Activated CD8-positive, alpha-beta memory T cell treated with anti-CD3 and anti-CD28 coated beads for 4 hours (primary cell): ENCODE measurements around the gene EDA.
"Not testable (repeated sequence)": the region's sequence is repeated elsewhere in the genome, so short reads cannot be mapped to it uniquely, and the experiment has no call there.

Experiments
- DNase-seq, 2 donors: peaks; one replicate each; pipeline ENCODE4 v3.0.0-alpha.2; 2020; ENCODE audit warnings: low read depth in 2 of 2

EDA gene

GRCh38 chrX:69746051-69746450, 130.1 kb downstream of the EDA start:
- no peak for DNase-seq

GRCh38 chrX:69748055-69748454, 132.1 kb downstream of the EDA start:
- DNase-seq = no peak

- no peak for DNase-seq
Observed at GRCh38 chrX:69759921-69760625, 144.2 kb downstream of the EDA start.

GRCh38 chrX:69761633-69762032, 145.7 kb downstream of the EDA start:
- DNase-seq = no peak

- no peak for DNase-seq
Observed at GRCh38 chrX:69762340-69762739, 146.4 kb downstream of the EDA start.

- no peak for DNase-seq
Observed at GRCh38 chrX:69793260-69793935, 177.5 kb downstream of the EDA start.

- no peak for DNase-seq
Observed at GRCh38 chrX:69795702-69796101, 179.8 kb downstream of the EDA start.

- DNase-seq = no peak
Observed at GRCh38 chrX:69807400-69807799, 191.5 kb downstream of the EDA start.

GRCh38 chrX:69808375-69808774, 192.5 kb downstream of the EDA start:
- no peak for DNase-seq

GRCh38 chrX:69813677-69814076, 197.8 kb downstream of the EDA start:
- no peak for DNase-seq

GRCh38 chrX:69815063-69815462, 199.2 kb downstream of the EDA start:
- no peak for DNase-seq

- no peak for DNase-seq
Observed at GRCh38 chrX:69815519-69815918, 199.6 kb downstream of the EDA start.

GRCh38 chrX:69844636-69845035, 228.7 kb downstream of the EDA start:
- no peak for DNase-seq

GRCh38 chrX:69859999-69860398, 244.1 kb downstream of the EDA start:
- not testable (repeated sequence) for DNase-seq

GRCh38 chrX:69876221-69876620, 260.3 kb downstream of the EDA start:
- no peak for DNase-seq

- DNase-seq = no peak
Observed at GRCh38 chrX:69884210-69884609, 268.3 kb downstream of the EDA start.

- DNase-seq = no peak
Observed at GRCh38 chrX:69896046-69896445, 280.1 kb downstream of the EDA start.

GRCh38 chrX:69900491-69900890, 284.6 kb downstream of the EDA start:
- DNase-seq = no peak

- DNase-seq = no peak
Observed at GRCh38 chrX:69906447-69906846, 290.5 kb downstream of the EDA start.

GRCh38 chrX:69914781-69915180, 298.9 kb downstream of the EDA start:
- DNase-seq = no peak

GRCh38 chrX:69919749-69920148, 303.8 kb downstream of the EDA start:
- no peak for DNase-seq

GRCh38 chrX:69932323-69932722, 316.4 kb downstream of the EDA start:
- DNase-seq = no peak

GRCh38 chrX:69948276-69948797, 332.4 kb downstream of the EDA start:
- no peak for DNase-seq
